IPS-20b (cell line): ENCODE results near the gene SLC41A3.
"Not testable (repeated sequence)": the region's sequence is repeated elsewhere in the genome, so short reads cannot be mapped to it uniquely, and the experiment has no call there.

Experiments used
- H3K27ac ChIP-seq: one replicate; pipeline ENCODE4 v1.5.1; 2013; ENCODE audit warnings: low read length
- H3K27me3 ChIP-seq: 2 replicates; pipeline ENCODE4 v1.6.1; 2013; ENCODE audit warnings: mild to moderate bottlenecking, low read length, inconsistent platforms; ENCODE audit not compliant: insufficient read depth
- H3K36me3 ChIP-seq: 2 replicates; pipeline ENCODE4 v1.6.1; 2013; ENCODE audit warnings: low read depth, mild to moderate bottlenecking, inconsistent platforms, low read length, moderate library complexity; ENCODE audit not compliant: insufficient read depth
- H3K4me1 ChIP-seq: 2 replicates; pipeline ENCODE4 v1.6.1; 2013; ENCODE audit warnings: mild to moderate bottlenecking, control low read depth, inconsistent platforms, low read length, moderate library complexity; ENCODE audit not compliant: insufficient read depth
- H3K4me3 ChIP-seq: 2 replicates; pipeline ENCODE4 v1.5.1; 2013; ENCODE audit warnings: mild to moderate bottlenecking, low read length, inconsistent platforms
- H3K9ac ChIP-seq: 2 replicates; pipeline ENCODE4 v1.6.1; 2013; ENCODE audit warnings: low read depth, mild to moderate bottlenecking, inconsistent platforms, low read length, moderate library complexity
- H3K9me3 ChIP-seq: 2 replicates; pipeline ENCODE4 v1.6.1; 2013; ENCODE audit warnings: mild to moderate bottlenecking, low read depth, low read length, inconsistent platforms; ENCODE audit not compliant: insufficient read depth

SLC41A3 gene

GRCh38 chr3:126067959-126068358 is 16.0 kb downstream of the SLC41A3 start:
- H3K36me3 ChIP-seq = no peaks in the 10 kb centered on the region
- no peaks in the 10 kb centered on the region for H3K4me1 ChIP-seq
- no peak overlapping the region for H3K4me3 ChIP-seq
- no peak overlapping the region for H3K27ac ChIP-seq
- H3K27me3 ChIP-seq = no peaks in the 10 kb centered on the region
- no peak overlapping the region for H3K9ac ChIP-seq
- no peaks in the 10 kb centered on the region for H3K9me3 ChIP-seq

- H3K36me3 ChIP-seq, H3K4me3 ChIP-seq, H3K4me1 ChIP-seq, H3K9me3 ChIP-seq, H3K9ac ChIP-seq, H3K27me3 ChIP-seq, H3K27ac ChIP-seq: not testable (repeated sequence)
Observed at GRCh38 chr3:126066676-126067075, 17.2 kb downstream of the SLC41A3 start.

GRCh38 chr3:126065876-126066275 is 18.0 kb downstream of the SLC41A3 start:
- H3K4me1 ChIP-seq = no peaks in the 10 kb centered on the region
- no peak overlapping the region for H3K4me3 ChIP-seq
- no peak overlapping the region for H3K9ac ChIP-seq
- no peaks in the 10 kb centered on the region for H3K27me3 ChIP-seq
- H3K36me3 ChIP-seq = no peaks in the 10 kb centered on the region
- no peaks in the 10 kb centered on the region for H3K9me3 ChIP-seq
- H3K27ac ChIP-seq = no peak overlapping the region

- no peaks in the 10 kb centered on the region for H3K27me3 ChIP-seq
- H3K4me1 ChIP-seq = no peaks in the 10 kb centered on the region
- H3K9ac ChIP-seq = no peak overlapping the region
- no peaks in the 10 kb centered on the region for H3K36me3 ChIP-seq
- no peak overlapping the region for H3K27ac ChIP-seq
- no peak overlapping the region for H3K4me3 ChIP-seq
- no peaks in the 10 kb centered on the region for H3K9me3 ChIP-seq
Observed at GRCh38 chr3:126064627-126065258, 19.2 kb downstream of the SLC41A3 start.

DNA sequence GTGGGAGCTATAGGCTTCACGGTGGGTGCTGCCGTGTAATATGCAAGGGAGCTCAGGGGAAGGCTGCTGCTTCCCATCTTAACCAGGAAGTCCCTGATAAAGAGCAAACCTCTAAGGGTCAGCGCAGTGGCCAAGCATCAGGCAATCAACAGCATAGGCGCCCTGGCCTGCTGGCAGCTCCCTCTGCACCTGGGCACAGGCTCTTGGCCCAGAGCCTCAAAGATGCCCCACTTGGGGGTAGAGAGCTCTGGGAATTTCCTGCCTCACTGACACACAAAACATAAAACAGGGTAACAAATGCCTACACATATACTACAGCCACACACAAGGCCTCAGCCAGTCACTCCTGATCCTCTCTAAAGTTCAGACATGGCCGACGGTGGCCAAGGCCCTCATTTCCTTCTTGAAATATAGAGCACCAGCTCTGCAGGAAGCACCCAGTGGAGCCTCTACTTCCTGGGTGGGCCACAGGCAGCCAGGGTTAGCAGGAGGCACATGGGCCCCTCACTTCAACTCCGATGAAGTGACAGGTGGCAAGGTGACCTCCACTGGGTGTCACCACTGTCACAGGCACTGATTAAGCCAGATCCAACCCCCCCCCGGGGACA is 20.5 kb downstream of the SLC41A3 start:
- H3K27me3 ChIP-seq = no peaks in the 10 kb centered on the region
- H3K4me1 ChIP-seq = no peaks in the 10 kb centered on the region
- H3K4me3 ChIP-seq = no peak overlapping the region
- H3K36me3 ChIP-seq = no peaks in the 10 kb centered on the region
- no peak overlapping the region for H3K9ac ChIP-seq
- H3K9me3 ChIP-seq = no peaks in the 10 kb centered on the region
- H3K27ac ChIP-seq = no peak overlapping the region

- Histone ChIP-seq H3K27me3 (no peaks in the 10 kb centered on the region), H3K36me3 (no peaks in the 10 kb centered on the region), H3K9me3 (no peaks in the 10 kb centered on the region), H3K4me1 (no peaks in the 10 kb centered on the region), H3K9ac (no peak overlapping the region), H3K4me3 (no peak overlapping the region), H3K27ac (no peak overlapping the region)
Observed at GRCh38 chr3:126061301-126062032, 22.5 kb downstream of the SLC41A3 start.

DNA sequence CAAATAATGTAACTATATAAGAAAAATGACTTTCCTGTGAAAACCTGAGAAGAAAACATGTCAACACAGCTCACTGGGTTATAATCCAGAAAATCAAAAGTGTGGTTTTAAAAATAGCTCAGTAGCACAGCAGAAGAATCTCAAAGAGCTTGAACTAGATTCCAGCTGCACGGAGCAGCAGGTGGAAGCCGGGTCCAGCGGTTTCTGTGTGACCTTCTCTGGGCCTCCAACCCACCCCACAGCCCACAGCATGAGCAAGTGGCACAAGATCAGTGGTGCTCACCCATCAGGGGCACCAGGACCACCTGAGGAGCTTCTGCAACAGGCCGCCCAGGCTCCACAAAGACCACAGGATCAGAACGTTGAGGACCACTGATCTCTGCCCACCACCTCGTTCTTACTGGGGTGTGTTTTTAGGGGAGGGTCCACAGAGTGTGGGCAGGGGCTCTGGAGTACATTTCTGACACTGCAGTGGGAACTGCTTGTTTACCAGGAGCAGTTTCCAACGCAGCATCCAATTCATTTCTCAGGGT is 23.2 kb downstream of the SLC41A3 start:
- H3K4me1 ChIP-seq = no peaks in the 10 kb centered on the region
- H3K36me3 ChIP-seq = no peaks in the 10 kb centered on the region
- H3K9me3 ChIP-seq = no peaks in the 10 kb centered on the region

DNA sequence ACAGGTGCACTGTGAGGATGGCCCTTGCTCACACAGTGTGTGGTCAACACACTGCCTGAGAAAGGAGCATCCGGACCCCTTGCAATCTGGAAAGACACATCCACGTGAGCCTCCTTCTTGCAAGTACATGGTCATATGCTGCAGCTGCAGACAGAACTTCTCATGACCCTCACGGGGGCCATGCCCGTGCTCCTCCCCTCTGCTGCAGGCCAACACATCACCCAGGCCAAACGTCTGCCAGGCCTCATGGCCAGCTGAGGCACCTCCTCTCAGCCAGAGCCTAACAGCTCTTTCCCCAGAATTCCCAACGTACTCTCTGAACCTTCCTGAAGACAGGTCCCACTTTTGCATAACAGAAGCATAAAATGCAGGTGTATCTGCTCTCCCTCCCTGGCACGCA is 25.3 kb downstream of the SLC41A3 start:
- H3K4me1 ChIP-seq = no peaks in the 10 kb centered on the region
- no peaks in the 10 kb centered on the region for H3K36me3 ChIP-seq
- no peaks in the 10 kb centered on the region for H3K27me3 ChIP-seq
- H3K27ac ChIP-seq = no peak overlapping the region
- no peak overlapping the region for H3K4me3 ChIP-seq
- no peaks in the 10 kb centered on the region for H3K9me3 ChIP-seq
- no peak overlapping the region for H3K9ac ChIP-seq

More for the DNA sequence above, 23.2 kb downstream of the SLC41A3 start:
- Histone ChIP-seq H3K27ac (no peak overlapping the region), H3K27me3 (no peaks in the 10 kb centered on the region), H3K4me3 (no peak overlapping the region), H3K9ac (no peak overlapping the region)

DNA sequence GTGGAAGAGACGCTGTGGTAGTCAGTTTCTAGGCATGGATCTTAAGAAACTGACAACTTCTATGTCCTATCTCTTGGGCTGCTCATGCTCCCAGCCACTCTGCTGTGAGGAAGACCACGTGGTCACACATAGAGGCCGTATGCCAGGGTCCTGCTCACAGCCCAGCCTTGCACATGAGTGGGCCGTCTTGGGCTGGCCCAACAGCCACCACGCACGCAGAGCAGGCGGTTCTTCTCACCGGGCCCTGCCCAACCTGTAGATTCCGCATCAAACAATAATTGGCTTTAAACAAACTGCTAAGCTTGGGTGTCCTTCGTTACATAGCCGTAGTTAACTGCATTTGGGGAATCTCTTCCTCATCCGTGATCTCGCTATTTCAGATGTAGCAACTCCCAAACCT is 26.0 kb downstream of the SLC41A3 start:
- Histone ChIP-seq H3K27me3 (no peaks in the 10 kb centered on the region), H3K4me1 (no peaks in the 10 kb centered on the region), H3K36me3 (no peaks in the 10 kb centered on the region), H3K27ac (no peak overlapping the region), H3K9me3 (no peaks in the 10 kb centered on the region), H3K4me3 (no peak overlapping the region), H3K9ac (no peak overlapping the region)

DNA sequence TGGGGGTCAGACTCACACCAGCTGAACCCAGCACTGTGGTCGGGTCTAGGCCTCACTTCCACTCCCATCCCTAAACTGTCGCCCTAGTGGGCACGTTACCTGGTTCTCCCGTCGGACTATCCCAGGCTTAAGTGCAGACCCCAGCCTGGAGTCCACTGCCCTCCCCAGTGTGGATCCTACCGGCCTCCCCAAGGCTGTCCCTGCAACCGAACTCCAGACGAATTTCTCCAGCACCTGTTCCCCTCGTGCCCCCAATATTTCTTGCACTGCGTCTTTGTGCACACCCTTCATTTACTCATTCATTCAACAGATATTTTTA is 26.5 kb downstream of the SLC41A3 start:
- H3K27me3 ChIP-seq = no peaks in the 10 kb centered on the region
- no peaks in the 10 kb centered on the region for H3K9me3 ChIP-seq
- H3K27ac ChIP-seq = no peak overlapping the region
- H3K4me1 ChIP-seq = no peaks in the 10 kb centered on the region
- H3K36me3 ChIP-seq = no peaks in the 10 kb centered on the region
- no peak overlapping the region for H3K9ac ChIP-seq
- H3K4me3 ChIP-seq = no peak overlapping the region

- Histone ChIP-seq H3K4me3 (no peak overlapping the region), H3K27me3 (no peaks in the 10 kb centered on the region), H3K27ac (no peak overlapping the region), H3K9me3 (no peaks in the 10 kb centered on the region), H3K4me1 (no peaks in the 10 kb centered on the region), H3K36me3 (no peaks in the 10 kb centered on the region), H3K9ac (no peak overlapping the region)
Observed at GRCh38 chr3:126056681-126057500, 27.0 kb downstream of the SLC41A3 start.
